ENCODE data around the gene KCNH2. TPM values are rescaled to one million over a fixed set of nuclear protein-coding genes. Genes with fewer than 3 reads are reported as not detected.

Gene KCNH2
- total RNA-seq, 2 donors from 2014 or later, result 0.41 to 0.72 TPM

DNA sequence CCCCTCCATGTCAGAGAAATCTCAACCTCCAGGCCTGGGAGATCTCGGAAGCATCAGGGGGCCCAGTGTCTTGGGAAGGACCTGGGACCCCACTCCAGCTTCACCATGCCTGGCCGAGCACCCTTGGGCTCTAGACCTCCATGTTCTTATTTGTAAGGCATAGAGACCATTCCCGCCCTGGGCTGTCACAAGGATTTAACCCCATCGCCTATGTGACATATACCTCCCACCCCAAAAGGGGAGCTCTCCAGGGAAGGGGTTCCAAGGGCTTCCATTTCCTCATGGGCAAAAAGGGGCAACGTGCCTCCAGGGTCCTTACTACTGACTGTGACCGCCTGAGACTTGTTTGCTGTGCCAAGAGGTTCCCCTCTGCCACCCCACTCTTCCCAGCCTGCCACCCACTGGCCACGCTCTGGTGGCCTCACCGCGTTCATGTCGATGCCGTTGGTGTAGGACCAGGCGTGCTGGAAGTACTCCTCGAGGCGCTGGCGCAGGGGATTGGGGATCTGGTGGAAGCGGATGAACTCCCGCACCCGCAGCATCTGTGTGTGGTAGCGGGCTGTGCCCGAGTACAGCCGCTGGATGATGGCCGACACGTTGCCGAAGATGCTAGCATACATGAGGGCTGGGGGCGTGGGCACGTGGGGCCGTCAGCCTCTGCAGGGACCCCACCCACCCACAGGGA is 27.5 kb downstream of the KCNH2 start:
- Mint-ChIP-seq H3K36me3 (no peaks in the 10 kb centered on the region), H3K27ac (no peak overlapping the region), H3K9me3 (no peaks in the 10 kb centered on the region)
- ATAC-seq (no peak), DNase-seq (ENCODE audit: low spot score in 2 of 2) (peak in 1 of 2 donors; percentile 25)

DNA sequence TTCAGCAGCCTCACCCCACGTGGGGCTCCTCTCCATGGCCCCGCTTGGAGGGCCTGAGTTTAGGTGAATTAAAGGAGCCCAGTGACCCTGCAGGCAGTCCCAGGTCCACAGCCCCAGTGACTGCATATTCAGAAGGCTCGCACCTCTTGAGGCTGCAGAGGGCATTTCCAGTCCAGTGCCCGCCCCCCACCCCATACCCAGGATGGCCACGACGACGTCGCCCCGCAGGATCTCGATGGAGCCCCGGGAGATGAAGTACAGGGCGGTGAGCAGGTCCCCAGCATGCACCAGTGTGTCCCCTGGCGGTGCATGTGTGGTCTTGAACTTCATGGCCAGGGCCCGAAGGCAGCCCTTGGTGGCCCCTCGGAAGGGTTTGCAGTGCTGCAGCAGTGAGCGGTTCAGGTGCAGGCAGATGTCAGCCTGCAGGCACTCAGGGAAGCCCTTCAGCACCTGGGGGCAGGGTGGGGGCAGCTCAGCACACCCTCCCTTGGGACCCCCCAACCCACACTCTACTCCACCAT is 28.1 kb downstream of the KCNH2 start:
- no peak overlapping the region for H3K27ac Mint-ChIP-seq
- ATAC-seq, result no peak
- no peaks in the 10 kb centered on the region for H3K9me3 Mint-ChIP-seq
- no peak for DNase-seq (ENCODE audit: low spot score in 2 of 2)
- no peaks in the 10 kb centered on the region for H3K36me3 Mint-ChIP-seq

- no peak for DNase-seq (ENCODE audit: low spot score in 2 of 2)
- Mint-ChIP-seq H3K36me3 (no peaks in the 10 kb centered on the region), H3K27ac (no peak overlapping the region), H3K9me3 (no peaks in the 10 kb centered on the region)
- ATAC-seq, result no peak
Measured at GRCh38 chr7:150949564-150949963, 28.6 kb downstream of the KCNH2 start.

- no peak for ATAC-seq
- H3K9me3 Mint-ChIP-seq, result no peaks in the 10 kb centered on the region
- H3K36me3 Mint-ChIP-seq, result no peaks in the 10 kb centered on the region
- no peak for DNase-seq (ENCODE audit: low spot score in 2 of 2)
- no peak overlapping the region for H3K27ac Mint-ChIP-seq
Measured at GRCh38 chr7:150948791-150949251, 29.3 kb downstream of the KCNH2 start.

DNA sequence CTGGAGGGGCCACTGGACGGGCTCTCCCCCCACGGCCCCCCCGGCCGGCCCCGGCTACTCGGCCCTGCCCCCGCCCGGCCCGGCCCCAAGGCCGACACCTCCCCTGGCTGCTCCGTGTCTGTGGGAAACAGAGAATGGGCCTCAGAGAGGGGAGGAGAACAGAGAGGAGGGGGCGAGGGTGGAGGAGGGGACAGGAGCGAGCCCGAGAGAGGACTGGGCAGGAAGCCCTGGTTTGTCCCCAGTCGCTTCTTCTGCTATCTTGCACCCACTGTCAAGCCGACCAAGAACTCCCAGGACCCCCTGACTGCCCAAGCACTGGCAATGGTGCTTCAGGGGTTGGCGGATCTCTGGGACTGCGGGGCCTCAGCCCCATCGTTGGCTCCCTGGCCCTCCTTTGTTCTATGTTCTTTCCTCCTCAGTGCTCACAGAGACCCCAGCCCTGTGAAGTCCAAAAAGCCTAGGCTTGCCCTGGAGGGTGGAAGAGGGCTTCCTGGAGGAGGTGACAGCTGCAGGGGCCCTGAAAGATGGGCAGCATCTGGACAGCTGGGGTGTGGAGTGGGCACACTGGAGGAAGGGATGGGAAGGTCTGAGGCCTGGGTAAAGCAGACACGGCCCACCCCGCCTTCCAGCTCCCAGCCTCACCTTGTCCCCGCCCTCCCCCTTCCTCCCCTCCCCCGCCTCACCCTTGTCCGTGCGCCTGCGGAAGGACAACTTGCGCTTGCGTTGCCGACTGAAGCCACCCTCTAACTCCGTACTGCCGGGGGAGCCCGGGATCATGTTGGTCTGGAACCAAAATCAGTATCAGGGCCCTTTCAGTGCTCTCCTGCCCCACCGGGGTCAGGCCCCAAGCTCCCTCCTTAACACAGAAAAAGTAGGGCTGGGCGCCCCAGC is 30.1 kb downstream of the KCNH2 start:
- DNase-seq (ENCODE audit: low spot score in 2 of 2) (peak in 1 of 2 donors; percentile 47), ATAC-seq (no peak)
- Mint-ChIP-seq H3K36me3 (no peaks in the 10 kb centered on the region), H3K9me3 (no peaks in the 10 kb centered on the region), H3K27ac (no peak overlapping the region)

GRCh38 chr7:150947241-150947745 is 30.8 kb downstream of the KCNH2 start:
- no peak for ATAC-seq
- Mint-ChIP-seq H3K27ac (no peak overlapping the region), H3K9me3 (no peaks in the 10 kb centered on the region), H3K36me3 (no peaks in the 10 kb centered on the region)
- DNase-seq (ENCODE audit: low spot score in 2 of 2), result peak in 1 of 2 donors; percentile 49

GRCh38 chr7:150946421-150947240 is 31.5 kb downstream of the KCNH2 start:
- ATAC-seq (no peak), DNase-seq (ENCODE audit: low spot score in 2 of 2) (no peak)
- Mint-ChIP-seq H3K9me3 (no peaks in the 10 kb centered on the region), H3K36me3 (no peaks in the 10 kb centered on the region), H3K27ac (no peak overlapping the region)

DNA sequence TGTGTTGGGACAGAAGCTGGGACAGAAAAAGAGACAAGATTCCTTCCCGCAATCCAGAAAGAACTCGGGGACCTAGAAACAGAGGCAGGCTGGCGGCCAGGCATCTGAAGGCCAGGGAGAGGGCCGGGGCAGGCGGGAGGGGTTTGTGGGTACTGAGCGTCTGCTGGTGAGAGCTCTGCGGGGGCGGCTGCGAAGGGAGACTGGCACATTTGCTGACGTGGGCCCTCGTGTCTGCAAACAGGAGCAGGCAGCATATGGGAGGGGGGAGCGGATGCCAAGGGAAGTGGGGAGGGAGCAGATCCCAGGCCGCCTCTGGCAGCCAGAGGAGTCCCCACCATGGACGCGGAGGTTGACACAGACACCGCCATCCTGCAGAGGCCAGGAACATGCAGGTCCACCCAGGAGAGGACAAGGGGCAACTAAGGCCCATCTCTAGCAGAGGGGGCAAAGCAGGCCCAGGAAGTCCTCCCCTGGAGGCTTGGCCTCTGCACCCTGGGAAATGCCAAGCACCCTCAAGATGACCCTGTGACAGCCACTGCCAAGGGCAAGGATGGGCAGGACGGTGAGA is 32.2 kb downstream of the KCNH2 start:
- ATAC-seq (no peak), DNase-seq (ENCODE audit: low spot score in 2 of 2) (peak in 1 of 2 donors; percentile 49)
- H3K36me3 Mint-ChIP-seq, result no peaks in the 10 kb centered on the region
- H3K9me3 Mint-ChIP-seq, result no peaks in the 10 kb centered on the region
- H3K27ac Mint-ChIP-seq, result no peak overlapping the region

DNA sequence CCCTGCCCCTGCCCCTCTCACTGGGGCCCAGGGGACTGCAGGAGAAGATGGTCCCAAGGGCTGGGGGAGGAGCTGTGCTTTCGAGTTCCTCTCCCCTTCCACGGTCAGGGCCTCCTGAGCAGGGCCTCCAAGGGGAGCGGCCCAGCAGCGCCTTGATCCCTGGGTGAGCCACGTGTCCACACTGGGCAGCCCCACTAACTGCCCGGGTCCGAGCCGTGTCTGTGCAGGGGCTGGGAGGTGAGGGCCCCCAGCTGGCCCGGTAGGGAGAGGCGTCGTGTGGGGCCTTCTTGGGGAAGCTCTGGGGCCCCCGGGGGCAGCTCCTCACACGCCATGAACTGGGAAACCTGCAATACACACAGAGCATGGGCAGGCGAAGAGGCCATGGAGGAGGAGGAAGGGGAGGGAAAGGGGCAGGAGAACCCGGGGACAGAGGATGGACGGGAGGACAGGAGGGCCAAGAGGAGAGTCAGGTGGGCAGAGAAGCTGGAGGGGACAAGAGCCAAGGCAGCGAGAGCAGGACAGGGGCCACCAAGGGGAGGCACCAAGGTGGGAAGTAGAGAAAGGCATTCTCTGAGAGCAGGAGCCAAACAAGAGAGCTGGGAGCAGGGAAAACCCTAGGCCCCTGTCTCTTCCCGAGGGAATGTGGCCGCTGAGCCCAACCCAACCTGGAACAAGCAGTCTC is 32.8 kb downstream of the KCNH2 start:
- ATAC-seq (no peak), DNase-seq (ENCODE audit: low spot score in 2 of 2) (peak in 1 of 2 donors; percentile 39)
- H3K27ac Mint-ChIP-seq, result no peak overlapping the region
- H3K9me3 Mint-ChIP-seq, result no peaks in the 10 kb centered on the region
- H3K36me3 Mint-ChIP-seq, result no peaks in the 10 kb centered on the region

- DNase-seq (ENCODE audit: low spot score in 2 of 2) (peak in 1 of 2 donors; percentile 51), ATAC-seq (no peak)
- Mint-ChIP-seq H3K9me3 (no peaks in the 10 kb centered on the region), H3K27ac (no peak overlapping the region), H3K36me3 (no peaks in the 10 kb centered on the region)
Measured at GRCh38 chr7:150944066-150945042, 33.8 kb downstream of the KCNH2 start.

DNA sequence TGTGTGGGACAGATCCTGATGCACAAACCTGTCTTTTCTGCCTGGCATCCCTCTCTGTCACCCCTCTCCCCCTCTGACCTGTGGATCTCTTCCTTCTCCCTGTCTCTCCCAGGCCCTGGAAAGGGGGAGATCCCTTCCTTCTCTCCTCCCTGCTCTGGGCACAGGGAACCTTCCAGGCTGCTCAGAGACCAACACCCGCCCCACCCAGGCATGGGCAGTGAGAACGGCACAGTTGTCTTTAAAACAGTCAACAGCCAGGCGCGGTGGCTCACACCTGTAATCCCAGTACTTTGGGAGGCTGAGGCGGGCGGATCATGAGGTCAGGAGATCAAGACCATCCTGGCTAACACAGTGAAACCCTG is 34.7 kb downstream of the KCNH2 start:
- H3K36me3 Mint-ChIP-seq, result no peaks in the 10 kb centered on the region
- H3K9me3 Mint-ChIP-seq, result no peaks in the 10 kb centered on the region
- peak overlapping the region in 1 of 2 donors; percentile 7 for H3K27ac Mint-ChIP-seq
- DNase-seq (ENCODE audit: low spot score in 2 of 2) (no peak), ATAC-seq (no peak)

DNA sequence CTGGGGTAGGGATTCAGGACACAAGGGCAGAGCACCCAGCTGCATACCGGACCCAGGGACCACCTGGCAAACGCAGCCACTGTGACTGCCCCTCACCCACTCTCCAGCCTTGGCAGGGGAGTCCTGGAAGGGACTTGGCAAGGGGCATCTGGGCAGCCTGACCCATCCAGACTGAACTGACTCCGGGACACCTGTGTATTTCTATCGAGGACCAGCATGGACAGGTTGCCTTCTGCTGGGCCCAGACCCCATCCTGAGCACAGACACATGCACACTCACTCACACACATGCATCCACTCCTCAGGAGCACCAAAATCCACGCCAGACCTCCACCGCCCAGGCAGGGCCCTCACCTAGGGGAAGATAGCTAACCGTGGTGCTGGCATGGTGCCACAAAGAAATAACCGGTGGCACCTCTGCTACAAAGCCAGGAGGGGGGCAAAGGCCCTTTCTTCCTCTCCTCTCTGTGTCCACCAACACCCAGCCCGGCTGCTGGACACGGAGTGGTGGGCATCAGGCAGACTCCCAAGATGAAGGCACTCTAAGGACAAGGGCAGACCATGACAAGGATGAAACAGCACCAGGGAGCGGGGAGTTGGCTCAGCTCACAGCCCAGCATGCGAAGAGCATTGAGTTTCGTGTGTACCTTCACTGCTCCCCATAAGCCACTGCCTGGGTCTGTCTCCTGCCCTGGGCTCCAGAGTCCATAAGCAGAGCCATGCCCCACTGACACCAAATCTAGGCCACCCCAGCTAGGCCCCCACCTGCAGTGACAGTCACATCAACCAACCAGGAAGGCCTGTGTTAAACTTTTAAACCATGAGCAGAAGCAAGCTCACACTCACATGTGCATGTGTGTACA is 35.3 kb downstream of the KCNH2 start:
- peak overlapping the region in 1 of 2 donors; percentile 7 for H3K27ac Mint-ChIP-seq
- DNase-seq (ENCODE audit: low spot score in 2 of 2), result no peak
- no peaks in the 10 kb centered on the region for H3K36me3 Mint-ChIP-seq

GRCh38 chr7:150942001-150942590 is 36.0 kb downstream of the KCNH2 start:
- Mint-ChIP-seq H3K9me3 (no peaks in the 10 kb centered on the region), H3K27ac (peak overlapping the region in 1 of 2 donors; percentile 7), H3K36me3 (no peaks in the 10 kb centered on the region)
- DNase-seq (ENCODE audit: low spot score in 2 of 2) (peak in 1 of 2 donors; percentile 77), ATAC-seq (peak; percentile 70 to 92)

More for the DNA sequence above, 35.3 kb downstream of the KCNH2 start:
- ATAC-seq, result no peak
- no peaks in the 10 kb centered on the region for H3K9me3 Mint-ChIP-seq
